ENCODE results near the gene NEXMIF. TPM values are rescaled to one million over a fixed set of nuclear protein-coding genes. Genes with fewer than 3 reads are reported as not detected.
"Not testable (repeated sequence)": the region's sequence is repeated elsewhere in the genome, so short reads cannot be mapped to it uniquely, and the experiment has no call there.

NEXMIF gene
- total RNA-seq, 2 experiments from 2014 or later: not detected

GRCh38 chrX:74892561-74892960 lies 32.7 kb downstream of the NEXMIF start:
- Histone ChIP-seq H3K4me3 (ENCODE audit: low read depth, low read length, poor library complexity, severe bottlenecking) (no peak overlapping the region), H3K4me1 (ENCODE audit: insufficient read depth, low read length, poor library complexity, severe bottlenecking) (no peaks in the 10 kb centered on the region), H3K4me2 (ENCODE audit: low read length) (no peak overlapping the region), H4K20me1 (ENCODE audit: insufficient read depth, low read length) (no peaks in the 10 kb centered on the region), H3K27ac (ENCODE audit: low read depth, low read length, poor library complexity, severe bottlenecking) (no peak overlapping the region), H3K79me2 (ENCODE audit: insufficient read depth, low read depth, low read length) (no peaks in the 10 kb centered on the region), H3K36me3 (ENCODE audit: insufficient read depth, low read length) (no peaks in the 10 kb centered on the region), H2AFZ (ENCODE audit: low read length) (no peak overlapping the region), H3K9me2 (ENCODE audit: insufficient read depth, low read length) (no peaks in the 10 kb centered on the region), H3K9me3 (ENCODE audit: low read length) (no peaks in the 10 kb centered on the region)
- TF ChIP-seq, protein P1, sequence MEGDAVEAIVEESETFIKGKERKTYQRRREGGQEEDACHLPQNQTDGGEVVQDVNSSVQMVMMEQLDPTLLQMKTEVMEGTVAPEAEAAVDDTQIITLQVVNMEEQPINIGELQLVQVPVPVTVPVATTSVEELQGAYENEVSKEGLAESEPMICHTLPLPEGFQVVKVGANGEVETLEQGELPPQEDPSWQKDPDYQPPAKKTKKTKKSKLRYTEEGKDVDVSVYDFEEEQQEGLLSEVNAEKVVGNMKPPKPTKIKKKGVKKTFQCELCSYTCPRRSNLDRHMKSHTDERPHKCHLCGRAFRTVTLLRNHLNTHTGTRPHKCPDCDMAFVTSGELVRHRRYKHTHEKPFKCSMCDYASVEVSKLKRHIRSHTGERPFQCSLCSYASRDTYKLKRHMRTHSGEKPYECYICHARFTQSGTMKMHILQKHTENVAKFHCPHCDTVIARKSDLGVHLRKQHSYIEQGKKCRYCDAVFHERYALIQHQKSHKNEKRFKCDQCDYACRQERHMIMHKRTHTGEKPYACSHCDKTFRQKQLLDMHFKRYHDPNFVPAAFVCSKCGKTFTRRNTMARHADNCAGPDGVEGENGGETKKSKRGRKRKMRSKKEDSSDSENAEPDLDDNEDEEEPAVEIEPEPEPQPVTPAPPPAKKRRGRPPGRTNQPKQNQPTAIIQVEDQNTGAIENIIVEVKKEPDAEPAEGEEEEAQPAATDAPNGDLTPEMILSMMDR (conservative IDR thresholded peaks at IDR 0.05; ENCODE audit: low read length): no peak
- TF ChIP-seq EZH2phosphoT487 (IDR thresholded peaks at IDR 0.05; ENCODE audit: borderline replicate concordance, low read depth, low read length): no peak
- BruUV-seq (replicated peaks): no TSS peak
- intact Hi-C loops (cut with micrococcal nuclease; ENCODE audit: unreplicated experiment): no loop called here
- ChIA-PET CTCF (ENCODE audit: unreplicated experiment) (no interaction called here), POLR2A (no interaction called here)
- no peak for DNase-seq (ENCODE audit: low spot score)

- Histone ChIP-seq H3K4me2 (ENCODE audit: low read length) (no peak overlapping the region), H3K4me1 (ENCODE audit: insufficient read depth, low read length, poor library complexity, severe bottlenecking) (no peaks in the 10 kb centered on the region), H3K79me2 (ENCODE audit: insufficient read depth, low read depth, low read length) (no peaks in the 10 kb centered on the region), H3K36me3 (ENCODE audit: insufficient read depth, low read length) (no peaks in the 10 kb centered on the region), H3K4me3 (ENCODE audit: low read depth, low read length, poor library complexity, severe bottlenecking) (no peak overlapping the region), H3K27ac (ENCODE audit: low read depth, low read length, poor library complexity, severe bottlenecking) (no peak overlapping the region), H4K20me1 (ENCODE audit: insufficient read depth, low read length) (no peaks in the 10 kb centered on the region), H3K9me3 (ENCODE audit: low read length) (no peaks in the 10 kb centered on the region), H2AFZ (ENCODE audit: low read length) (no peak overlapping the region), H3K9me2 (ENCODE audit: insufficient read depth, low read length) (no peaks in the 10 kb centered on the region)
- POLR2A ChIA-PET: no interaction called here
- no peak for DNase-seq (ENCODE audit: low spot score)
- no TSS peak for BruUV-seq (replicated peaks)
- intact Hi-C loops (cut with micrococcal nuclease; ENCODE audit: unreplicated experiment): no loop called here
- TF ChIP-seq, protein P1 (conservative IDR thresholded peaks at IDR 0.05; ENCODE audit: low read length): no peak
- no peak for TF ChIP-seq EZH2phosphoT487 (IDR thresholded peaks at IDR 0.05; ENCODE audit: borderline replicate concordance, low read depth, low read length)
- CTCF ChIA-PET (ENCODE audit: unreplicated experiment): no interaction called here
Measured at GRCh38 chrX:74890676-74891430, 34.4 kb downstream of the NEXMIF start.

DNA sequence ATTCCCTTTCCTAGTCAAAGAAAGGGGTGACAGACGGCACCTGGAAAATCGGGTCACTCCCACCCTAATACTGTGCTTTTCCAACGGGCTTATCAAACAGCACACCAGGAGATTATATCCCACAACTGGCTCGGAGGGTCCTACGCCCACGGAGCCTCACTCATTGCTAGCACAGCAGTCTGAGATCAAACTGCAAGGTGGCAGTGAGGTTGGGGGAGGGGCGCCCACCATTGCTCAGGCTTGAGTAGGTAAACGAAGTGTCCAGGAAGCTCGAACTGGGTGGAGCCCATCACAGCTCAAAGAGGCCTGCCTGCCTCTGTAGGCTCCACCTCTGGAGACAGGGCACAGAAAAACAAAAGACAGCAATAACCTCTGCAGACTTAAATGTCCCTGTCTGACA lies 42.9 kb downstream of the NEXMIF start:
- H3K4me2 ChIP-seq (ENCODE audit: low read length); H3K9me2 ChIP-seq (ENCODE audit: insufficient read depth, low read length); H3K9me3 ChIP-seq (ENCODE audit: low read length); H3K4me3 ChIP-seq (ENCODE audit: low read depth, low read length, poor library complexity, severe bottlenecking); H4K20me1 ChIP-seq (ENCODE audit: insufficient read depth, low read length); H3K4me1 ChIP-seq (ENCODE audit: insufficient read depth, low read length, poor library complexity, severe bottlenecking); POLR2A ChIA-PET; BruUV-seq (replicated peaks); H3K27ac ChIP-seq (ENCODE audit: low read depth, low read length, poor library complexity, severe bottlenecking); intact Hi-C loops (cut with micrococcal nuclease; ENCODE audit: unreplicated experiment); CTCF ChIA-PET (ENCODE audit: unreplicated experiment); H2AFZ ChIP-seq (ENCODE audit: low read length); H3K79me2 ChIP-seq (ENCODE audit: insufficient read depth, low read depth, low read length); H3K36me3 ChIP-seq (ENCODE audit: insufficient read depth, low read length); DNase-seq (ENCODE audit: low spot score): not testable (repeated sequence)
